Gastrocnemius medialis (tissue), 4 donors: ENCODE measurements around the gene TM4SF5. TPM values are rescaled to one million over a fixed set of nuclear protein-coding genes. Genes with fewer than 3 reads are reported as not detected.
A peak's percentile ranks its signal among the peaks of the same experiment; 100 is the strongest.

Source experiments
- ATAC-seq, 2 donors: fragments of 150-250 bp; one replicate each; pipeline ENCODE4 v1.9.1; 2016
- DNase-seq, 2 donors: peaks; one replicate each; pipeline ENCODE4 v3.0.0-alpha.2; 2019
- H3K27ac ChIP-seq, 4 donors: fragments of 200-600 bp; sonication (generic); 1 replicate in 1 of 4; 2 replicates in 3 of 4; pipeline ENCODE4 v1.5.1; 2016 to 2018; ENCODE audit warnings: mild to moderate bottlenecking in 2 of 4, moderate library complexity in 1 of 4
- H3K27me3 ChIP-seq, 3 donors: fragments of 200-600 bp; sonication (generic) in 2 of 3; 1 replicate in 1 of 3; 2 replicates in 2 of 3; pipeline versions ENCODE4 v1.5.1 to v1.6.0; 2016 to 2019; ENCODE audit warnings: mild to moderate bottlenecking in 1 of 3, moderate library complexity in 1 of 3
- H3K36me3 ChIP-seq, 2 donors: fragments of 200-600 bp; sonication (generic) in 1 of 2; one replicate each; pipeline ENCODE4 v1.5.1; 2017 to 2018
- H3K4me1 ChIP-seq, 2 donors: fragments of 200-600 bp; sonication (generic) in 1 of 2; one replicate each; pipeline ENCODE4 v1.5.1; 2016 to 2017; ENCODE audit warnings: mild to moderate bottlenecking in 2 of 2
- H3K4me3 ChIP-seq, 4 donors: fragments of 200-600 bp; sonication (generic) in 3 of 4; 1 replicate in 1 of 4; 2 replicates in 3 of 4; pipeline ENCODE4 v1.5.1; 2016 to 2019; ENCODE audit warnings: mild to moderate bottlenecking in 2 of 4
- H3K9me3 ChIP-seq, 3 donors: fragments of 200-600 bp; sonication (generic) in 2 of 3; 1 replicate in 1 of 3; 2 replicates in 2 of 3; pipeline ENCODE4 v1.5.1; 2016 to 2019
- CTCF ChIP-seq, 5 experiments: fragments of 450-650 bp in 3 of 5; fragments of 200-600 bp in 2 of 5; sonication (generic) in 2 of 5; IDR thresholded peaks in 4 of 5; conservative IDR thresholded peaks in 1 of 5; 1 replicate in 4 of 5; 2 replicates in 1 of 5; pipeline ENCODE4 v1.5.1; 2016 to 2019; ENCODE audit warnings: antibody characterized with exemption in 5 of 5, mild to moderate bottlenecking in 3 of 5, moderate library complexity in 3 of 5
- POLR2A ChIP-seq, 2 donors: fragments of 450-650 bp; IDR thresholded peaks; one replicate each; pipeline ENCODE4 v1.6.1; 2017; ENCODE audit warnings: antibody characterized with exemption in 2 of 2, mild to moderate bottlenecking in 2 of 2, moderate library complexity in 2 of 2
- in situ Hi-C, 4 donors: fragments of 200-750 bp; cut with MboI; loops; one replicate each; pipeline versions ENCODE4 v1.15.0 to v1.8.0; 2017; ENCODE audit warnings: low sequenced_read_pairs in 4 of 4
- intact Hi-C: fragments of 100-400 bp; cut with DNase I; formaldehyde crosslinking; loops from one replicate; pipeline ENCODE4 v1.15.1; 2023; ENCODE audit warnings: low total_unique reads
- total RNA-seq, 4 donors: library from RNA; depleted of rRNA; stranded (reverse); fragments of >200 nt; gene quantifications; one replicate each; pipeline versions ENCODE4 v1.1.0 to v1.2.3, GENCODE V29; 2016

The TM4SF5 gene
- total RNA-seq, 4 donors from 2014 or later = 0.64 TPM; not detected in 3

GRCh38 chr17:4811471-4811870 is 39.8 kb downstream of the TM4SF5 start:
- TF ChIP-seq POLR2A (IDR thresholded peaks at IDR 0.05) (no peak), CTCF (IDR thresholded peaks at IDR 0.05 in 4 of 5, conservative IDR thresholded peaks at IDR 0.05 in 1 of 5) (no peak)
- H3K27me3 ChIP-seq = no peaks in the 10 kb centered on the region
- no peak for ATAC-seq
- intact Hi-C loops = no loop called here
- no peak overlapping the region for H3K4me3 ChIP-seq
- H3K36me3 ChIP-seq = peaks cover 0 to 1% of the 10 kb centered on the region in 2 donors
- in situ Hi-C loops = no loop called here
- no peak for DNase-seq
- H3K4me1 ChIP-seq = peaks cover 15 to 22% of the 10 kb centered on the region in 2 donors
- no peak overlapping the region for H3K27ac ChIP-seq
- H3K9me3 ChIP-seq = no peaks in the 10 kb centered on the region

- ATAC-seq = peak in 1 of 2 donors; percentile 67
- peak overlapping the region in 2 of 4 donors; percentile 35 to 61 for H3K27ac ChIP-seq
- in situ Hi-C loops = no loop called here
- DNase-seq = no peak
- TF ChIP-seq POLR2A (IDR thresholded peaks at IDR 0.05) (no peak), CTCF (IDR thresholded peaks at IDR 0.05 in 4 of 5, conservative IDR thresholded peaks at IDR 0.05 in 1 of 5) (no peak)
- H3K9me3 ChIP-seq = no peaks in the 10 kb centered on the region
- H3K27me3 ChIP-seq = no peaks in the 10 kb centered on the region
- H3K4me1 ChIP-seq = peaks cover 14 to 17% of the 10 kb centered on the region in 2 donors
- H3K36me3 ChIP-seq = peaks cover 0 to 8% of the 10 kb centered on the region in 2 donors
- intact Hi-C loops = no loop called here
- H3K4me3 ChIP-seq = no peak overlapping the region
These were observed 41.0 kb downstream of the TM4SF5 start for GRCh38 chr17:4812690-4813089.

GRCh38 chr17:4815043-4815675 is 43.5 kb downstream of the TM4SF5 start:
- Histone ChIP-seq H3K36me3 (peaks cover 0 to 8% of the 10 kb centered on the region in 2 donors), H3K27me3 (no peaks in the 10 kb centered on the region), H3K4me3 (no peak overlapping the region), H3K4me1 (peaks cover 5 to 6% of the 10 kb centered on the region in 2 donors), H3K27ac (no peak overlapping the region), H3K9me3 (no peaks in the 10 kb centered on the region)
- ATAC-seq (no peak), DNase-seq (no peak)
- intact Hi-C loops (no loop called here), in situ Hi-C loops (no loop called here)
- TF ChIP-seq CTCF (IDR thresholded peaks at IDR 0.05 in 4 of 5, conservative IDR thresholded peaks at IDR 0.05 in 1 of 5) (no peak), POLR2A (IDR thresholded peaks at IDR 0.05) (no peak)

GRCh38 chr17:4816826-4817225 is 45.1 kb downstream of the TM4SF5 start:
- H3K27ac ChIP-seq = no peak overlapping the region
- TF ChIP-seq POLR2A (IDR thresholded peaks at IDR 0.05) = no peak
- ATAC-seq (no peak), DNase-seq (no peak)
- intact Hi-C loops (no loop called here), in situ Hi-C loops (no loop called here)
- H3K27me3 ChIP-seq = no peaks in the 10 kb centered on the region
- H3K4me3 ChIP-seq = no peak overlapping the region
- H3K4me1 ChIP-seq = peaks cover 5 to 6% of the 10 kb centered on the region in 2 donors
- peaks cover 0 to 8% of the 10 kb centered on the region in 2 donors for H3K36me3 ChIP-seq
- H3K9me3 ChIP-seq = no peaks in the 10 kb centered on the region

GRCh38 chr17:4818276-4818675 is 46.6 kb downstream of the TM4SF5 start:
- H3K27me3 ChIP-seq = no peaks in the 10 kb centered on the region
- no peak overlapping the region for H3K4me3 ChIP-seq
- intact Hi-C loops (no loop called here), in situ Hi-C loops (no loop called here)
- no peak for ATAC-seq
- no peak for TF ChIP-seq POLR2A (IDR thresholded peaks at IDR 0.05)
- TF ChIP-seq CTCF (IDR thresholded peaks at IDR 0.05 in 4 of 5, conservative IDR thresholded peaks at IDR 0.05 in 1 of 5) = no peak
- peaks cover 0 to under 1% of the 10 kb centered on the region in 2 donors for H3K4me1 ChIP-seq
- H3K36me3 ChIP-seq = peaks cover 0 to 8% of the 10 kb centered on the region in 2 donors
- no peaks in the 10 kb centered on the region for H3K9me3 ChIP-seq
- H3K27ac ChIP-seq = no peak overlapping the region
- DNase-seq = no peak
